Naive thymus-derived CD4-positive, alpha-beta T cell (primary cell): ENCODE data around the gene INTS13. TPM values are rescaled to one million over a fixed set of nuclear protein-coding genes. Genes with fewer than 3 reads are reported as not detected.
"Not testable (repeated sequence)": the region's sequence is repeated elsewhere in the genome, so short reads cannot be mapped to it uniquely, and the experiment has no call there.

Experiments
- ATAC-seq: fragments of 150-1000 bp; cut with Tn5 transposase; 2 replicates; pipeline ENCODE4 v1.10.0; 2021; ENCODE audit warnings: mild to moderate bottlenecking, moderate library complexity
- CTCF ChIA-PET: fragments of 350-600 bp; sonication (Branson Sonifier 250); formaldehyde crosslinking; loops from one replicate; lab custom pipeline; 2021; ENCODE audit warnings: antibody characterized with exemption; lab: Charles Lee
- POLR2A ChIA-PET: fragments of 350-600 bp; sonication (Branson Sonifier 250); formaldehyde crosslinking; loops from one replicate; lab custom pipeline; 2021; ENCODE audit warnings: antibody characterized with exemption, inconsistent platforms; lab: Charles Lee
- DNase-seq, 9 donors: peaks; one replicate each; pipeline versions ENCODE4 v3.0.0 to v3.0.0-alpha.2; 2020 to 2022; ENCODE audit warnings: mixed read lengths in 1 of 9
- H3K27ac ChIP-seq: one replicate; pipeline ENCODE4 v1.7.0; 2013; ENCODE audit warnings: mild to moderate bottlenecking, low read depth, low read length, moderate library complexity
- H3K27me3 ChIP-seq, 2 donors: one replicate each; pipeline ENCODE4 v1.7.0; 2013; ENCODE audit warnings: low read length in 2 of 2, mild to moderate bottlenecking in 2 of 2, moderate library complexity in 2 of 2; ENCODE audit not compliant: control insufficient read depth in 2 of 2, insufficient read depth in 2 of 2
- H3K36me3 ChIP-seq, 3 experiments: 1 replicate in 2 of 3; 2 replicates in 1 of 3; pipeline ENCODE4 v1.7.0; 2013; ENCODE audit warnings: low read length in 3 of 3, mild to moderate bottlenecking in 3 of 3, moderate library complexity in 1 of 3; ENCODE audit not compliant: insufficient read depth in 3 of 3, control insufficient read depth in 2 of 3
- H3K4me1 ChIP-seq, 2 donors: one replicate each; pipeline ENCODE4 v1.7.0; 2013; ENCODE audit warnings: low read length in 2 of 2, mild to moderate bottlenecking in 2 of 2, moderate library complexity in 1 of 2; ENCODE audit not compliant: control insufficient read depth in 2 of 2, insufficient read depth in 2 of 2
- H3K4me3 ChIP-seq: 2 replicates; pipeline ENCODE4 v1.7.0; 2013; ENCODE audit warnings: mild to moderate bottlenecking, low read length
- H3K9me3 ChIP-seq, 3 experiments: 1 replicate in 2 of 3; 2 replicates in 1 of 3; pipeline ENCODE4 v1.7.0; 2013; ENCODE audit warnings: low read length in 3 of 3; ENCODE audit not compliant: control insufficient read depth in 2 of 3
- H3K27ac Mint-ChIP-seq, 9 donors: one replicate each; pipeline ENCODE4 v1.8.0; 2020 to 2022; ENCODE audit warnings: mixed read lengths in 9 of 9, mild to moderate bottlenecking in 8 of 9, moderate library complexity in 5 of 9, inconsistent platforms in 2 of 9
- H3K27me3 Mint-ChIP-seq, 5 donors: one replicate each; pipeline ENCODE4 v1.8.0; 2021 to 2022; ENCODE audit warnings: mixed read lengths in 5 of 5, mild to moderate bottlenecking in 1 of 5
- H3K36me3 Mint-ChIP-seq, 5 donors: one replicate each; pipeline ENCODE4 v1.8.0; 2020 to 2022; ENCODE audit warnings: mixed read lengths in 5 of 5, mild to moderate bottlenecking in 3 of 5, inconsistent platforms in 1 of 5
- H3K4me1 Mint-ChIP-seq, 7 donors: one replicate each; pipeline ENCODE4 v1.8.0; 2020 to 2022; ENCODE audit warnings: mixed read lengths in 7 of 7, mild to moderate bottlenecking in 3 of 7, inconsistent platforms in 1 of 7
- H3K4me3 Mint-ChIP-seq, 10 donors: one replicate each; pipeline ENCODE4 v1.8.0; 2020 to 2022; ENCODE audit warnings: mild to moderate bottlenecking in 10 of 10, mixed read lengths in 10 of 10, moderate library complexity in 6 of 10, inconsistent platforms in 2 of 10
- H3K9me3 Mint-ChIP-seq, 11 donors: one replicate each; pipeline ENCODE4 v1.8.0; 2020 to 2022; ENCODE audit warnings: mixed read lengths in 11 of 11, mild to moderate bottlenecking in 4 of 11, inconsistent platforms in 1 of 11, moderate library complexity in 1 of 11
- intact Hi-C, 2 donors: fragments of 100-400 bp; cut with micrococcal nuclease; formaldehyde crosslinking; loops; one replicate each; pipeline ENCODE4 v1.15.1; 2023
- polyA plus RNA-seq, 2 donors: library from polyadenylated mRNA; unstranded; fragments of 300-500 nt; fragmentation: Illumina TruSeq; gene quantifications; one replicate each; pipeline ENCODE4 v1.2.3, GENCODE V29; 2021
- total RNA-seq, 6 experiments: library from RNA in 5 of 6; stranded (reverse) in 5 of 6; gene quantifications; 1 replicate in 5 of 6; 2 replicates in 1 of 6; pipeline ENCODE4 v1.2.3 and lab custom pipeline; 2021 to 2026

The INTS13 gene
- total and polyA plus RNA-seq, 7 experiments from 2014 or later = 13.2 to 46.7 (median 19.0) TPM

- POLR2A ChIA-PET = no interaction called here
- peaks cover 6 to 17% (median 11%) of the 10 kb centered on the region in 7 donors for H3K4me1 Mint-ChIP-seq
Observed at GRCh38 chr12:26970136-26970535, 32.4 kb upstream of the INTS13 start.

GRCh38 chr12:26966842-26967241 is 29.1 kb upstream of the INTS13 start:
- Mint-ChIP-seq H3K4me3 (no peak overlapping the region), H3K27ac (no peak overlapping the region), H3K27me3 (no peaks in the 10 kb centered on the region), H3K36me3 (peaks cover 10 to 38% (median 28%) of the 10 kb centered on the region in 5 donors), H3K4me1 (peaks cover 9 to 16% (median 12%) of the 10 kb centered on the region in 7 donors), H3K9me3 (no peaks in the 10 kb centered on the region)
- peaks cover 0 to 12% of the 10 kb centered on the region in 2 donors for H3K4me1 ChIP-seq
- DNase-seq (no peak), ATAC-seq (no peak)
- POLR2A ChIA-PET = no interaction called here
- intact Hi-C loops = no loop called here
- CTCF ChIA-PET = no interaction called here
- no peaks in the 10 kb centered on the region for H3K9me3 ChIP-seq
- H3K36me3 ChIP-seq = peaks cover 0 to 27% (median 6%) of the 10 kb centered on the region in 3 experiments
- no peak overlapping the region for H3K4me3 ChIP-seq
- no peaks in the 10 kb centered on the region for H3K27me3 ChIP-seq
- no peak overlapping the region for H3K27ac ChIP-seq

More at GRCh38 chr12:26970136-26970535, 32.4 kb upstream of the INTS13 start:
- Histone ChIP-seq H3K27ac (no peak overlapping the region), H3K9me3 (no peaks in the 10 kb centered on the region), H3K36me3 (peaks cover 1 to 29% (median 3%) of the 10 kb centered on the region in 3 experiments), H3K4me3 (no peak overlapping the region), H3K4me1 (peaks cover 0 to 19% of the 10 kb centered on the region in 2 donors), H3K27me3 (no peaks in the 10 kb centered on the region)
- peaks cover 0 to 39% (median 28%) of the 10 kb centered on the region in 5 donors for H3K36me3 Mint-ChIP-seq
- CTCF ChIA-PET = no interaction called here
- ATAC-seq (no peak), DNase-seq (no peak)
- intact Hi-C loops = no loop called here
- H3K27me3 Mint-ChIP-seq = no peaks in the 10 kb centered on the region
- peak overlapping the region in 3 of 9 donors; percentile 28 to 60 (median 45) for H3K27ac Mint-ChIP-seq
- peaks cover 0 to 2% (median 0%) of the 10 kb centered on the region in 11 donors for H3K9me3 Mint-ChIP-seq
- no peak overlapping the region for H3K4me3 Mint-ChIP-seq

GRCh38 chr12:26963413-26963812 is 25.6 kb upstream of the INTS13 start:
- ChIA-PET CTCF (no interaction called here), POLR2A (no interaction called here)
- no peak overlapping the region for H3K4me3 ChIP-seq
- Mint-ChIP-seq H3K4me3 (no peak overlapping the region), H3K36me3 (peaks cover 14 to 41% (median 27%) of the 10 kb centered on the region in 5 donors), H3K4me1 (peaks cover 0 to 11% (median 5%) of the 10 kb centered on the region in 7 donors), H3K27ac (peak overlapping the region in 2 of 9 donors; percentile 6 to 23), H3K9me3 (no peaks in the 10 kb centered on the region), H3K27me3 (no peaks in the 10 kb centered on the region)
- no peaks in the 10 kb centered on the region for H3K4me1 ChIP-seq
- H3K36me3 ChIP-seq = peaks cover 0 to 42% (median 6%) of the 10 kb centered on the region in 3 experiments
- H3K27me3 ChIP-seq = no peaks in the 10 kb centered on the region
- ATAC-seq = no peak
- DNase-seq = no peak
- H3K9me3 ChIP-seq = no peaks in the 10 kb centered on the region
- intact Hi-C loops = no loop called here
- no peak overlapping the region for H3K27ac ChIP-seq

GRCh38 chr12:26961803-26962202 is 24.0 kb upstream of the INTS13 start:
- DNase-seq (no peak), ATAC-seq (no peak)
- H3K9me3 Mint-ChIP-seq = no peaks in the 10 kb centered on the region
- H3K4me1 Mint-ChIP-seq = peaks cover under 1 to 16% (median 6%) of the 10 kb centered on the region in 7 donors
- H3K27ac Mint-ChIP-seq = peak overlapping the region in 1 of 9 donors; percentile 28
- CTCF ChIA-PET = no interaction called here
- Histone ChIP-seq H3K36me3 (peaks cover 7 to 55% (median 14%) of the 10 kb centered on the region in 3 experiments), H3K27me3 (no peaks in the 10 kb centered on the region), H3K4me3 (no peak overlapping the region), H3K9me3 (no peaks in the 10 kb centered on the region), H3K27ac (no peak overlapping the region), H3K4me1 (no peaks in the 10 kb centered on the region)
- H3K27me3 Mint-ChIP-seq = no peaks in the 10 kb centered on the region
- peaks cover 16 to 40% (median 27%) of the 10 kb centered on the region in 5 donors for H3K36me3 Mint-ChIP-seq
- POLR2A ChIA-PET = no interaction called here
- no peak overlapping the region for H3K4me3 Mint-ChIP-seq
- intact Hi-C loops = no loop called here

GRCh38 chr12:26961391-26961790 is 23.6 kb upstream of the INTS13 start:
- not testable (repeated sequence) for H3K4me3 ChIP-seq, H3K4me3 Mint-ChIP-seq
- H3K36me3 ChIP-seq = peaks cover 10 to 55% (median 17%) of the 10 kb centered on the region in 3 experiments

GRCh38 chr12:26954027-26954426 is 16.2 kb upstream of the INTS13 start:
- H3K36me3 Mint-ChIP-seq = peaks cover 7 to 33% (median 27%) of the 10 kb centered on the region in 5 donors
- Histone ChIP-seq H3K27ac (no peak overlapping the region), H3K4me1 (peaks cover 11 to 12% of the 10 kb centered on the region in 2 donors), H3K4me3 (no peak overlapping the region), H3K36me3 (peaks cover 10 to 22% (median 11%) of the 10 kb centered on the region in 3 experiments), H3K27me3 (no peaks in the 10 kb centered on the region), H3K9me3 (no peaks in the 10 kb centered on the region)
- ATAC-seq = no peak
- CTCF ChIA-PET = interaction anchor here (0.6 kb wide), 1 partner anchor 333 kb away, joined by 3 read pairs; no protein-coding TSS in a partner anchor
- POLR2A ChIA-PET = interaction anchor here (0.6 kb wide), 1 partner anchor 59 kb away, joined by 3 read pairs; no protein-coding TSS in a partner anchor
- peak overlapping the region in 1 of 10 donors; percentile 50 for H3K4me3 Mint-ChIP-seq
- no peaks in the 10 kb centered on the region for H3K27me3 Mint-ChIP-seq
- H3K4me1 Mint-ChIP-seq = peaks cover 18 to 67% (median 46%) of the 10 kb centered on the region in 7 donors
- H3K27ac Mint-ChIP-seq = peak overlapping the region in 6 of 9 donors; percentile 10 to 77 (median 33)
- no peak for DNase-seq
- intact Hi-C loops = loop anchor here in 1 of 2 donors (1.0 kb wide), 1 partner anchor 15 kb away; no protein-coding TSS in a partner anchor
- H3K9me3 Mint-ChIP-seq = peaks cover 0 to 7% (median 0%) of the 10 kb centered on the region in 11 donors

More at GRCh38 chr12:26961391-26961790, 23.6 kb upstream of the INTS13 start:
- POLR2A ChIA-PET, H3K9me3 Mint-ChIP-seq, H3K27me3 ChIP-seq, H3K9me3 ChIP-seq, H3K27ac ChIP-seq, DNase-seq, H3K27me3 Mint-ChIP-seq, CTCF ChIA-PET, ATAC-seq, intact Hi-C loops, H3K4me1 ChIP-seq: not testable (repeated sequence)
- Mint-ChIP-seq H3K4me1 (peaks cover 3 to 20% (median 7%) of the 10 kb centered on the region in 7 donors), H3K36me3 (peaks cover 20 to 40% (median 29%) of the 10 kb centered on the region in 5 donors), H3K27ac (peak overlapping the region in 1 of 9 donors; percentile 28)
